ENCODE measurements around the gene NUP155.
"Not testable (repeated sequence)": the region's sequence is repeated elsewhere in the genome, so short reads cannot be mapped to it uniquely, and the experiment has no call there.

The NUP155 gene

GRCh38 chr5:37283214-37283820, 87.6 kb downstream of the NUP155 start:
- DNase-seq (ENCODE audit: low read depth in 1 of 2, low spot score in 1 of 2): no peak

- no peak for DNase-seq (ENCODE audit: low read depth in 1 of 2, low spot score in 1 of 2)
These were observed 95.4 kb downstream of the NUP155 start for GRCh38 chr5:37275511-37275910.

GRCh38 chr5:37272511-37272910, 98.4 kb downstream of the NUP155 start:
- no peak for DNase-seq (ENCODE audit: low read depth in 1 of 2, low spot score in 1 of 2)

GRCh38 chr5:37268100-37268499, 102.8 kb downstream of the NUP155 start:
- DNase-seq (ENCODE audit: low read depth in 1 of 2, low spot score in 1 of 2): not testable (repeated sequence)

- DNase-seq (ENCODE audit: low read depth in 1 of 2, low spot score in 1 of 2): no peak
These were observed 115.0 kb downstream of the NUP155 start for GRCh38 chr5:37255774-37256358.

- no peak for DNase-seq (ENCODE audit: low read depth in 1 of 2, low spot score in 1 of 2)
These were observed 116.3 kb downstream of the NUP155 start for GRCh38 chr5:37254581-37254980.

GRCh38 chr5:37251665-37252064, 119.2 kb downstream of the NUP155 start:
- DNase-seq (ENCODE audit: low read depth in 1 of 2, low spot score in 1 of 2): no peak

GRCh38 chr5:37249815-37250164, 121.1 kb downstream of the NUP155 start:
- DNase-seq (ENCODE audit: low read depth in 1 of 2, low spot score in 1 of 2): no peak

- DNase-seq (ENCODE audit: low read depth in 1 of 2, low spot score in 1 of 2): peak; percentile 25 to 36
These were observed 121.7 kb downstream of the NUP155 start, which contains the start of gene CPLANE1 for GRCh38 chr5:37248970-37249814. Gene CPLANE1 (minus strand): TSS chr5:37249376. CDS start chr5:37247698, 1,678 bp downstream.

- no peak for DNase-seq (ENCODE audit: low read depth in 1 of 2, low spot score in 1 of 2)
These were observed 122.4 kb downstream of the NUP155 start for GRCh38 chr5:37248421-37248969.

- DNase-seq (ENCODE audit: low read depth in 1 of 2, low spot score in 1 of 2): no peak
These were observed 123.4 kb downstream of the NUP155 start for GRCh38 chr5:37247496-37247895.

- DNase-seq (ENCODE audit: low read depth in 1 of 2, low spot score in 1 of 2): no peak
These were observed 123.9 kb downstream of the NUP155 start for GRCh38 chr5:37247036-37247435.
